ENCODE measurements around the gene GALK1.

GALK1 gene

GRCh38 chr17:75784473-75785015 is 19.6 kb upstream of the GALK1 start, which contains the start of gene UNK:
Gene UNK, plus strand, starts transcription at chr17:75784806. Its CDS starts 75 bp downstream, at chr17:75784881.
- no peaks in the 10 kb centered on the region; the same call in 1 of the 2 replicates for H3F3A ChIP-seq (ENCODE audit: low read depth)
- no peaks in the 10 kb centered on the region for H3K27me3 ChIP-seq (ENCODE audit: insufficient read depth, low read length, poor library complexity, severe bottlenecking)
- H3K4me1 ChIP-seq (ENCODE audit: insufficient read depth, low read length, poor library complexity, severe bottlenecking), result peaks cover 52% of the 10 kb centered on the region
- H3K4me2 ChIP-seq (ENCODE audit: low read depth, low read length, poor library complexity, severe bottlenecking), result peak within 1 kb of the TSS; percentile 95
- H3K79me2 ChIP-seq (ENCODE audit: insufficient read depth, low read length), result peaks cover 50% of the 10 kb centered on the region
- no peaks in the 10 kb centered on the region for H3K9me2 ChIP-seq (replicated peaks; ENCODE audit: low read depth, low read length)
- no peak for TF ChIP-seq CTCF (conservative IDR thresholded peaks at IDR 0.05; ENCODE audit: low read length)
- no peak for TF ChIP-seq EZH2phosphoT487 (IDR thresholded peaks at IDR 0.05; ENCODE audit: borderline replicate concordance)
- H3K36me3 ChIP-seq (ENCODE audit: insufficient read depth, low read length), result no peaks in the 10 kb centered on the region
- peak within 1 kb of the TSS; percentile 66; the same call in 1 of the 2 replicates for H2AFZ ChIP-seq (ENCODE audit: low read length)
- no peaks in the 10 kb centered on the region for H3K9me3 ChIP-seq (ENCODE audit: insufficient read depth, low read depth, low read length)
- peaks cover 3% of the 10 kb centered on the region for H4K20me1 ChIP-seq (ENCODE audit: insufficient read depth, low read length, poor library complexity, severe bottlenecking)
- H3K9ac ChIP-seq (ENCODE audit: low read depth, low read length, poor library complexity, severe bottlenecking), result peak within 1 kb of the TSS; percentile 100
- H3K4me3 ChIP-seq (ENCODE audit: low read length, poor library complexity, severe bottlenecking), result peak within 1 kb of the TSS; percentile 92

GRCh38 chr17:75783803-75784472 is 18.9 kb upstream of the GALK1 start:
- 0 out of 2 replicates have a peak, but pooled peaks cover under 1% of the 10 kb centered on the region for H3K36me3 ChIP-seq (ENCODE audit: insufficient read depth, low read length)
- peak overlapping the region; percentile 100 for H3K9ac ChIP-seq (ENCODE audit: low read depth, low read length, poor library complexity, severe bottlenecking)
- peaks cover 50% of the 10 kb centered on the region for H3K79me2 ChIP-seq (ENCODE audit: insufficient read depth, low read length)
- H3K4me2 ChIP-seq (ENCODE audit: low read depth, low read length, poor library complexity, severe bottlenecking), result peak overlapping the region; percentile 93
- peaks cover 52% of the 10 kb centered on the region for H3K4me1 ChIP-seq (ENCODE audit: insufficient read depth, low read length, poor library complexity, severe bottlenecking)
- H3K4me3 ChIP-seq (ENCODE audit: low read length, poor library complexity, severe bottlenecking), result peak overlapping the region; percentile 92
- peaks cover 9% of the 10 kb centered on the region for H4K20me1 ChIP-seq (ENCODE audit: insufficient read depth, low read length, poor library complexity, severe bottlenecking)
- no peak for TF ChIP-seq CTCF (conservative IDR thresholded peaks at IDR 0.05; ENCODE audit: low read length)
- no peak for TF ChIP-seq EZH2phosphoT487 (IDR thresholded peaks at IDR 0.05; ENCODE audit: borderline replicate concordance)
- H3K27me3 ChIP-seq (ENCODE audit: insufficient read depth, low read length, poor library complexity, severe bottlenecking), result peaks cover 6% of the 10 kb centered on the region
- 0 out of 2 replicates have a peak overlapping the region, but pooled peaks have one; percentile 2 for H2AFZ ChIP-seq (ENCODE audit: low read length)
- H3K9me2 ChIP-seq (replicated peaks; ENCODE audit: low read depth, low read length), result no peaks in the 10 kb centered on the region
- no peaks in the 10 kb centered on the region for H3K9me3 ChIP-seq (ENCODE audit: insufficient read depth, low read depth, low read length)
- peaks cover 2% of the 10 kb centered on the region; the same call in 1 of the 2 replicates for H3F3A ChIP-seq (ENCODE audit: low read depth)

- Histone ChIP-seq H3K36me3 (ENCODE audit: insufficient read depth, low read length) (peaks cover 7% of the 10 kb centered on the region), H3K27me3 (ENCODE audit: insufficient read depth, low read length, poor library complexity, severe bottlenecking) (peaks cover 13% of the 10 kb centered on the region), H3K4me1 (ENCODE audit: insufficient read depth, low read length, poor library complexity, severe bottlenecking) (peaks cover 48% of the 10 kb centered on the region), H3K9ac (ENCODE audit: low read depth, low read length, poor library complexity, severe bottlenecking) (peak overlapping the region; percentile 100), H4K20me1 (ENCODE audit: insufficient read depth, low read length, poor library complexity, severe bottlenecking) (peaks cover 13% of the 10 kb centered on the region), H2AFZ (ENCODE audit: low read length) (peak overlapping the region; percentile 81), H3F3A (ENCODE audit: low read depth) (peaks cover 2% of the 10 kb centered on the region; the same call in 1 of the 2 replicates), H3K9me3 (ENCODE audit: insufficient read depth, low read depth, low read length) (no peaks in the 10 kb centered on the region), H3K4me3 (ENCODE audit: low read length, poor library complexity, severe bottlenecking) (peak overlapping the region; percentile 92), H3K79me2 (ENCODE audit: insufficient read depth, low read length) (peaks cover 52% of the 10 kb centered on the region), H3K9me2 (replicated peaks; ENCODE audit: low read depth, low read length) (no peaks in the 10 kb centered on the region), H3K4me2 (ENCODE audit: low read depth, low read length, poor library complexity, severe bottlenecking) (peak overlapping the region; percentile 93)
- TF ChIP-seq CTCF (conservative IDR thresholded peaks at IDR 0.05; ENCODE audit: low read length) (peak; percentile 85), EZH2phosphoT487 (IDR thresholded peaks at IDR 0.05; ENCODE audit: borderline replicate concordance) (no peak)
Observed at GRCh38 chr17:75783069-75783783, 18.2 kb upstream of the GALK1 start.

All from Loucy (cell line).